Calu3 (cell line): ENCODE data around the gene NF1. TPM values are rescaled to one million over a fixed set of nuclear protein-coding genes. Genes with fewer than 3 reads are reported as not detected.
"Not testable (repeated sequence)": the region's sequence is repeated elsewhere in the genome, so short reads cannot be mapped to it uniquely, and the experiment has no call there.

Experiments used
- BruUV-seq: library from RNA; stranded (reverse); fragments of 400-500 nt; replicated peaks from 2 replicates; lab custom pipeline; 2021; lab: Mats Ljungman, UMichigan
- CTCF ChIA-PET: fragments of 300-600 bp; sonication (Branson Sonifier 250); formaldehyde crosslinking; loops from one replicate; lab custom pipeline; 2022; ENCODE audit warnings: antibody characterized with exemption; lab: Charles Lee
- DNase-seq: peaks from one replicate; pipeline ENCODE4 v3.0.0; 2022
- H3K27ac Mint-ChIP-seq: one replicate; pipeline ENCODE4 v1.8.0; 2022; ENCODE audit warnings: mixed read lengths; ENCODE audit not compliant: unreplicated experiment
- H3K27me3 Mint-ChIP-seq: one replicate; pipeline ENCODE4 v1.8.0; 2022; ENCODE audit warnings: mixed read lengths; ENCODE audit not compliant: unreplicated experiment
- H3K36me3 Mint-ChIP-seq: one replicate; pipeline ENCODE4 v1.8.0; 2022; ENCODE audit warnings: mild to moderate bottlenecking, moderate library complexity, mixed read lengths; ENCODE audit not compliant: insufficient read depth, unreplicated experiment
- H3K4me1 Mint-ChIP-seq: one replicate; pipeline ENCODE4 v1.8.0; 2022; ENCODE audit warnings: mild to moderate bottlenecking, low read depth, mixed read lengths; ENCODE audit not compliant: unreplicated experiment
- H3K4me3 Mint-ChIP-seq: one replicate; pipeline ENCODE4 v1.8.0; 2022; ENCODE audit warnings: mild to moderate bottlenecking, low read depth, moderate library complexity, mixed read lengths; ENCODE audit not compliant: unreplicated experiment
- H3K9me3 Mint-ChIP-seq: one replicate; pipeline ENCODE4 v1.8.0; 2022; ENCODE audit warnings: low read depth, mixed read lengths; ENCODE audit not compliant: unreplicated experiment
- intact Hi-C: fragments of 100-400 bp; cut with micrococcal nuclease; formaldehyde crosslinking; loops from one replicate; pipeline ENCODE4 v1.10.0; 2022; ENCODE audit not compliant: unreplicated experiment
- total RNA-seq: library from RNA; stranded (reverse); gene quantifications from 2 replicates; pipeline ENCODE4 v1.2.3, GENCODE V29; 2022
- TF ChIP-seq, protein P1 (sequence below): fragments of 200-600 bp; IDR thresholded peaks from one replicate; pipeline ENCODE4 v1.8.0; 2022; ENCODE audit warnings: antibody characterized with exemption; ENCODE audit not compliant: unreplicated experiment

The NF1 gene
- total RNA-seq, 1 experiment from 2014 or later = 64.7 TPM

DNA sequence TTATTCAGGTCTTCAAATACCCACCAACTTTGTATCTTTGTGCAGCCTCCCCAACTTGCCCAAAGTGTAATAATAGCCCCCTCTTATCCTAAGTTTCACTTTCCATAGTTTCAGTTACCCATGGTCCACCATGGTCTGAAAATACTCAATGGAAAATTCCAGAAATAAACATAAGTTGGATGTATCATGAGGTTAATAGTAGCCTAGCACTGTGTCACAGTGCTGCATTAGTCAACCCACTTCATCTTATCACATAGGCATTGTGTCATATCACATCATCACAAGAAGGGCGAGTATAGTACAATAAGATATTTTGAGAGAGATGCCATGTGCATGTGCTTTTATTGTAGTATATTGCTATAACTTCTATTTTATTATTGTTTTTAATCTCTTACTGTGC, 180.3 kb downstream of the NF1 start:
- no peak overlapping the region for H3K4me3 Mint-ChIP-seq
- no peaks in the 10 kb centered on the region for H3K4me1 Mint-ChIP-seq
- H3K27ac Mint-ChIP-seq = no peak overlapping the region
- H3K27me3 Mint-ChIP-seq = no peaks in the 10 kb centered on the region
- H3K9me3 Mint-ChIP-seq = no peaks in the 10 kb centered on the region
- no peak for DNase-seq
- TF ChIP-seq, protein P1, sequence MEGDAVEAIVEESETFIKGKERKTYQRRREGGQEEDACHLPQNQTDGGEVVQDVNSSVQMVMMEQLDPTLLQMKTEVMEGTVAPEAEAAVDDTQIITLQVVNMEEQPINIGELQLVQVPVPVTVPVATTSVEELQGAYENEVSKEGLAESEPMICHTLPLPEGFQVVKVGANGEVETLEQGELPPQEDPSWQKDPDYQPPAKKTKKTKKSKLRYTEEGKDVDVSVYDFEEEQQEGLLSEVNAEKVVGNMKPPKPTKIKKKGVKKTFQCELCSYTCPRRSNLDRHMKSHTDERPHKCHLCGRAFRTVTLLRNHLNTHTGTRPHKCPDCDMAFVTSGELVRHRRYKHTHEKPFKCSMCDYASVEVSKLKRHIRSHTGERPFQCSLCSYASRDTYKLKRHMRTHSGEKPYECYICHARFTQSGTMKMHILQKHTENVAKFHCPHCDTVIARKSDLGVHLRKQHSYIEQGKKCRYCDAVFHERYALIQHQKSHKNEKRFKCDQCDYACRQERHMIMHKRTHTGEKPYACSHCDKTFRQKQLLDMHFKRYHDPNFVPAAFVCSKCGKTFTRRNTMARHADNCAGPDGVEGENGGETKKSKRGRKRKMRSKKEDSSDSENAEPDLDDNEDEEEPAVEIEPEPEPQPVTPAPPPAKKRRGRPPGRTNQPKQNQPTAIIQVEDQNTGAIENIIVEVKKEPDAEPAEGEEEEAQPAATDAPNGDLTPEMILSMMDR = no peak
- BruUV-seq = no TSS peak
- CTCF ChIA-PET = no interaction called here
- intact Hi-C loops = no loop called here
- H3K36me3 Mint-ChIP-seq = no peaks in the 10 kb centered on the region

DNA sequence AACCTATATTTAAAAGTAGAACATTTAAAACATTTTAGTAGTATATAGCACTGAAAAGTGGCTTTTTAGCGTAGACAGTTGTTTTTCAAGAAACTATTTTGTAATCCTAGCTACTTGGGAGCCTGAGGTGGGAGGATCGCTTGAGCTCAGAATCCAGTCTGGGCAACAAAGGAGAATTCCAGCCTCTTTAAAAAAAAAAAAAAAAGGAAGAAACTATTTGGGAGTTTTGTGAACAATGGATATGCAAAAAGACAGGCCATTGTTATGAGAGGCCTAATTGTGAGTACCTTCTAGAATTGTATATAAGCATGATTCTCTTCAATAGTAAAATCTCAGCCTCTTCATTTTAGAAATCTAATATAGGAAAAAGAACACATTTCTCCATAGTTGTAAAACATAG, 184.6 kb downstream of the NF1 start:
- Mint-ChIP-seq H3K9me3 (no peaks in the 10 kb centered on the region), H3K36me3 (no peaks in the 10 kb centered on the region), H3K4me3 (no peak overlapping the region), H3K27me3 (no peaks in the 10 kb centered on the region), H3K27ac (no peak overlapping the region), H3K4me1 (no peaks in the 10 kb centered on the region)
- CTCF ChIA-PET = interaction anchor here (0.6 kb wide), 1 partner anchor 24 kb away, joined by 4 read pairs; no protein-coding TSS in a partner anchor
- BruUV-seq = no TSS peak
- TF ChIP-seq, protein P1 = no peak
- no peak for DNase-seq
- intact Hi-C loops = no loop called here

DNA sequence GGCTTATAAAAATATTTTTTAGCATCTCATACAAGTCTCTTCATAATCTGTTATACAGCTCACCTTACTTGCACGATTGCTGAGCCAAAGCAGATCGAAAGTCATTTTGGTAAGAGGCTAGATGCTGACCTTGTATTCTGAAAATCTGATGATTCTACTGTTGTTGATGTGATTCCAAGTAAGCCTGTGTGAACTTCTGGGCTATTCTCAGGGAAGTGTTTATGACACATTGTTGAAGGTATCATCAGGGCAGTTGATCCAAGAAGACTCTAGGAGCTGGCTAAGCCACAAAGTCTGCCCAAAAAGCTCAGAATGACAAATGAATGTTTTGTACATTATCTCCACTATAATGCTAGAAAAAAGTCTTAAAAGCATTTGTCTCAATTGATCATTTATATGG, 186.3 kb downstream of the NF1 start:
- TF ChIP-seq, protein P1 = no peak
- Mint-ChIP-seq H3K4me1 (no peaks in the 10 kb centered on the region), H3K36me3 (no peaks in the 10 kb centered on the region), H3K4me3 (no peak overlapping the region), H3K27ac (no peak overlapping the region), H3K27me3 (no peaks in the 10 kb centered on the region), H3K9me3 (no peaks in the 10 kb centered on the region)
- no peak for DNase-seq
- CTCF ChIA-PET = no interaction called here
- intact Hi-C loops = no loop called here
- no TSS peak for BruUV-seq

DNA sequence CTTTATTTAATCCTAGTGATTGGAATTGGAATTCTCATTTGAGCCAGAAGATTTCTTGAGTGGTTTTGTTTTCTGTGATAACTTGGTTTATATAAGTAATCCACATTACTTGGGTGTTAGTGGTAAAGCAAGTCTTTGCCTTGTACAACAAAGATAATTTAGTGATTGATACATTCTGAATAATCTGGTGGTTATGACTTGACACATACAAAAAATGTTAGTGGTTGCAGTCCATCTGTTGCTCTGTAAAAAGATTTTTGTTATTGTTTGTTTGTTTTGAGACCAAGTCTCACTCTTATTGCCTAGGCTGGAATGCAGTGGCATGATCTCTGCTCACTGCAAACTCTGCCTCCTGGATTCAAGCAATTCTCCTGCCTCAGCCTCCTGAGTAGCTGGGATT, 189.1 kb downstream of the NF1 start:
- Mint-ChIP-seq H3K36me3 (no peaks in the 10 kb centered on the region), H3K4me1 (no peaks in the 10 kb centered on the region), H3K9me3 (no peaks in the 10 kb centered on the region), H3K27ac (no peak overlapping the region), H3K27me3 (no peaks in the 10 kb centered on the region), H3K4me3 (no peak overlapping the region)
- CTCF ChIA-PET = no interaction called here
- no peak for DNase-seq
- TF ChIP-seq, protein P1 = no peak
- no TSS peak for BruUV-seq
- intact Hi-C loops = no loop called here

DNA sequence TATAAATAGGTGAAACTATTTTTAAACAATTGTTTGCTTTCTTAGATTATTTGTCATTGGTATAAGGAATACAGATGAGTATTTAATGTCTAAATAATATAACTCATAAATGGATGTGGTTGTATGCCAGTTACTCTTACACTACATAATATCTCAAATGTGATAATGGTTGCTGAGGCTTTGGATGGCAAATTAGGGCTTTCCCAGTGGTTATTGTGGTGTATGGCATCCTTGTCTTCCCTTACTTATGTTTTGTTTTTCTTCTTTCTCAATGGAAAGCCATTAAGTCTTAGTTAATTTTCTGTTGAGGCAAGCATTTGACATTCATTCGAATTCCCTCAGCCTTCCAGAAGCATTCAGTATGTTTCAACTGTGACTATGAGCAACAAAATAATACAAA, 191.8 kb downstream of the NF1 start:
- H3K4me1 Mint-ChIP-seq = no peaks in the 10 kb centered on the region
- no peak for DNase-seq
- intact Hi-C loops = no loop called here
- no peaks in the 10 kb centered on the region for H3K9me3 Mint-ChIP-seq
- no peak overlapping the region for H3K27ac Mint-ChIP-seq
- TF ChIP-seq, protein P1 = no peak
- H3K27me3 Mint-ChIP-seq = no peaks in the 10 kb centered on the region
- H3K4me3 Mint-ChIP-seq = no peak overlapping the region
- H3K36me3 Mint-ChIP-seq = no peaks in the 10 kb centered on the region
- BruUV-seq = no TSS peak
- CTCF ChIA-PET = no interaction called here

DNA sequence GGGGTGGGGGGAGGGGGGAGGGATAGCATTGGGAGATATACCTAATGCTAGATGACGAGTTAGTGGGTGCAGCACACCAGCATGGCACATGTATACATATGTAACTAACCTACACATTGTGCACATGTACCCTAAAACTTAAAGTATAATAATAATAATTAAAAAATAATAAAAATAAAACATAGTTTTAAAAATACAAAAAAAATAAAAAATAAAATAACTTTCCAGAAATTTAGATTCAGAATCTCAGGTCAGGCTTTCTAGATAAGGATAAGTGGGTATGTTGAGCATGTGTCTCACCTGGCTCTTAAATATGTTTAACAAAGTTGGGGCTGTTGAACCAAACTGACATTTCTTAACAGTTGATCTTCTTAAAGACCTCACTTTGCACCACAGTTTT, 193.2 kb downstream of the NF1 start:
- H3K9me3 Mint-ChIP-seq, CTCF ChIA-PET, H3K36me3 Mint-ChIP-seq, H3K27ac Mint-ChIP-seq, H3K4me3 Mint-ChIP-seq, BruUV-seq, intact Hi-C loops, H3K27me3 Mint-ChIP-seq, DNase-seq, H3K4me1 Mint-ChIP-seq: not testable (repeated sequence)
